ENCODE results near the gene CATSPERZ. TPM values are rescaled to one million over a fixed set of nuclear protein-coding genes. Genes with fewer than 3 reads are reported as not detected.

CATSPERZ gene
- total RNA-seq, 1 donor from 2014 or later, result 1.0 TPM

DNA sequence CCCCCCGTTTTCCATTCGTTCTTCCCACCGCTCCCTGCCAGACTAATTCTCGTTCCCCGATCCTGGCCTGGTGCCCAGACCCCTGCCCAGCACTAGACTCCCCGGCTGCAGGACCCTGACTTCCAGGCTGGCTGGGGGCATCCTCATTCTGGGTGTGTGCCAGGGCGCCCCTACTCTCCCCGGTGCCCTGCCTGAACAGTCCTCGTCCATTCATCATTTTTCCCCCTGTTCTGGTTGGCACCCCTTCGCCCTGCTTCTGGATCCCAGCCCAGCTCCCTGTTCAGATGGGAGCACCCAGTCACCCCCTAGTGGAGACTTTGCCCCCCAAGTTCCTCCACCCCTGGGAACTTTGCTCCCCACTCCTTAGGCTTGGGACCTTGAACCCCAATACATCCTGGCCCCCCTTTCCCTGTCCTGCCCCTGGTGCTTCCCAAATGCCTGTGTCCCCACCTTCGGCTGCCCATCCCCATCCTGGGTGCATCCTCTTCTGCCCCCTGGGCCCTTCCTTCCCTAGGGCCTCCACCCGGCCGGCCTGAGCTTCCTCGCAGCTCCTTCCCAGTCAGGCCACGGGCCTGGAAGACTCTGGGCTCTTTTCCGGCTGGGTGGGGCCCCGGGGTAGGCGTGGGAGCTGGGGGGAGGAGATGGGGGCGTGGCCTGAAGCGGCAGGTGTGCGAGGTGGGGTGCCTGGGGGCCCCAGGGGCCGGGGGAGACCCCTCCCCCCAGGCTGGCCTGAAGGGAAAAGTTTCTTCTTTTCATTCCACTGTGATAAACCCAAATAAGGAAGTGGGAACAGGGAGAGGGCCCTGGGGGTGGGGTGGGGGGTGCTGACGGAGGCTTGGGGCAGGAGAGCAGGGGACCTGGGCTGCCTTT lies 47.9 kb upstream of the CATSPERZ start:
- TF ChIP-seq, protein P1, sequence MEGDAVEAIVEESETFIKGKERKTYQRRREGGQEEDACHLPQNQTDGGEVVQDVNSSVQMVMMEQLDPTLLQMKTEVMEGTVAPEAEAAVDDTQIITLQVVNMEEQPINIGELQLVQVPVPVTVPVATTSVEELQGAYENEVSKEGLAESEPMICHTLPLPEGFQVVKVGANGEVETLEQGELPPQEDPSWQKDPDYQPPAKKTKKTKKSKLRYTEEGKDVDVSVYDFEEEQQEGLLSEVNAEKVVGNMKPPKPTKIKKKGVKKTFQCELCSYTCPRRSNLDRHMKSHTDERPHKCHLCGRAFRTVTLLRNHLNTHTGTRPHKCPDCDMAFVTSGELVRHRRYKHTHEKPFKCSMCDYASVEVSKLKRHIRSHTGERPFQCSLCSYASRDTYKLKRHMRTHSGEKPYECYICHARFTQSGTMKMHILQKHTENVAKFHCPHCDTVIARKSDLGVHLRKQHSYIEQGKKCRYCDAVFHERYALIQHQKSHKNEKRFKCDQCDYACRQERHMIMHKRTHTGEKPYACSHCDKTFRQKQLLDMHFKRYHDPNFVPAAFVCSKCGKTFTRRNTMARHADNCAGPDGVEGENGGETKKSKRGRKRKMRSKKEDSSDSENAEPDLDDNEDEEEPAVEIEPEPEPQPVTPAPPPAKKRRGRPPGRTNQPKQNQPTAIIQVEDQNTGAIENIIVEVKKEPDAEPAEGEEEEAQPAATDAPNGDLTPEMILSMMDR (IDR thresholded peaks at IDR 0.05), result peak; percentile 51
- Mint-ChIP-seq H3K4me3 (ENCODE audit: unreplicated experiment) (peak overlapping the region; percentile 91), H3K36me3 (ENCODE audit: low read depth) (peaks cover 4% of the 10 kb centered on the region), H3K27ac (ENCODE audit: unreplicated experiment) (peak overlapping the region; percentile 75), H3K9me3 (ENCODE audit: low read depth) (no peaks in the 10 kb centered on the region), H3K4me1 (ENCODE audit: low read depth) (peaks cover 30% of the 10 kb centered on the region), H3K27me3 (ENCODE audit: low read depth) (no peaks in the 10 kb centered on the region)
- no peak for DNase-seq (ENCODE audit: low spot score)

DNA sequence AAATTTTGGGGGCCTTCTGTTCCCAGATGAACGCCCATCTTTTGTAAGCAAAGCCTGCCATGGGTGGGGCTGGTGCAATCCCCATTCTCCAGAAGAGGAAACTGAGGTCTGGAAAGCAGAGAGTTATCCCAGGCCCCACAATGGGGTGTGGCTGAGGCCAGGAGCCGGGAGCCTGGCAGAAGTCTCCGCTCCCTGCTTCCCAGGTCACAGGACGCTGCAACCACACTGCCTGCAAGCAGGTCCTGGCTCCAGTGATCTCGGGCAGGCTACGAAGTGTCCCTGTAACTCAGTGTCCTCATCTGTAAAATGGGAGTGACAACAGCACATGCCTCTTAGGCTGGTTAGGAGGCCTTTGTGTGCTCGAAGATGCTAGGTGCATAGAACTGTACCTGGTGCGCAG lies 47.1 kb upstream of the CATSPERZ start:
- TF ChIP-seq, protein P1 (IDR thresholded peaks at IDR 0.05), result no peak
- Mint-ChIP-seq H3K9me3 (ENCODE audit: low read depth) (no peaks in the 10 kb centered on the region), H3K27me3 (ENCODE audit: low read depth) (no peaks in the 10 kb centered on the region), H3K4me3 (ENCODE audit: unreplicated experiment) (peak overlapping the region; percentile 91), H3K4me1 (ENCODE audit: low read depth) (peaks cover 25% of the 10 kb centered on the region), H3K36me3 (ENCODE audit: low read depth) (peaks cover 9% of the 10 kb centered on the region), H3K27ac (ENCODE audit: unreplicated experiment) (peak overlapping the region; percentile 78)
- DNase-seq (ENCODE audit: low spot score), result no peak

DNA sequence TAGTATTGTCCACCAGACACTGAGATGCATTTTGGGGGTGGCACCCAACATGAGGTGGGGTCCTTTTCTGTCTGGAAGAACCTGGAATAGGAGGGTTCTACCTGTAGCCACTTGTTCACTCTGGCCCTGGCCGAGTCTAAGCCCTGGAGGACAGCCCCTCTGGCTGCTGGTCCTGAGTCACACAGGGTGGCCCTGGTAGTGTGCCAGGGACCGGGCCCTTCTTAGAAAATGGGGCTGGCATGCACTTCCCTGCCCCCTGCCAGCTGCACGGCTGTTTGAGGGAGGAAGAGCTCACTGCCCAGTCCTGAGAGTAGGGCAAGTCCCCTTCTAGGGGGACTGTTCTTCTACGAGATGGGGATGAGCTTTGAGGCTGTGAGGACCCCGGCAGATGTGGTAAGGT lies 46.7 kb upstream of the CATSPERZ start:
- Mint-ChIP-seq H3K4me3 (ENCODE audit: unreplicated experiment) (peak overlapping the region; percentile 91), H3K4me1 (ENCODE audit: low read depth) (peaks cover 23% of the 10 kb centered on the region), H3K36me3 (ENCODE audit: low read depth) (peaks cover 12% of the 10 kb centered on the region), H3K9me3 (ENCODE audit: low read depth) (no peaks in the 10 kb centered on the region), H3K27ac (ENCODE audit: unreplicated experiment) (peak overlapping the region; percentile 78), H3K27me3 (ENCODE audit: low read depth) (no peaks in the 10 kb centered on the region)
- TF ChIP-seq, protein P1 (IDR thresholded peaks at IDR 0.05), result no peak
- no peak for DNase-seq (ENCODE audit: low spot score)

DNA sequence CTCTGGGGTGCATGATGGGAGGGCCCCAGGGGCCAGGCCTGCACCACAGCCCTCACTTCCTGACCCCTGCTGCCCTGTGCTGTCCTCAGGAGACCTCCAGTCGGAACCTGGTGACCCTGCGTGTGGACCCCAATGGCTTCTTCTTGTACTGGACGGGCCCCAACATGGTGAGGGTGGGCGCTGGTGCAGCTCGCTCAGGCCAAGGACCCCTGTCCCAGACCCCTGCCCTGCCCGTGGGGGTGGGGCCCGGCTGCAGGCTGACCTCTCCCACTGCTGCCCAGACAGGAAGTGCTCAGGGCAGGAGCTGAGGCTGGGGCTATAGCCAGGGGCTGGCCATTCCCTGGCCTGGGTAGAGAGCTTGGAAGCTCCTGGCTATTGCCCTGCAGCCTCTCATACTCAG lies 45.8 kb upstream of the CATSPERZ start:
- TF ChIP-seq, protein P1 (IDR thresholded peaks at IDR 0.05), result no peak
- no peak overlapping the region for H3K4me3 Mint-ChIP-seq (ENCODE audit: unreplicated experiment)
- H3K27ac Mint-ChIP-seq (ENCODE audit: unreplicated experiment), result no peak overlapping the region
- peaks cover 23% of the 10 kb centered on the region for H3K4me1 Mint-ChIP-seq (ENCODE audit: low read depth)
- DNase-seq (ENCODE audit: low spot score), result no peak
- peaks cover 13% of the 10 kb centered on the region for H3K36me3 Mint-ChIP-seq (ENCODE audit: low read depth)
- H3K27me3 Mint-ChIP-seq (ENCODE audit: low read depth), result no peaks in the 10 kb centered on the region
- H3K9me3 Mint-ChIP-seq (ENCODE audit: low read depth), result no peaks in the 10 kb centered on the region

DNA sequence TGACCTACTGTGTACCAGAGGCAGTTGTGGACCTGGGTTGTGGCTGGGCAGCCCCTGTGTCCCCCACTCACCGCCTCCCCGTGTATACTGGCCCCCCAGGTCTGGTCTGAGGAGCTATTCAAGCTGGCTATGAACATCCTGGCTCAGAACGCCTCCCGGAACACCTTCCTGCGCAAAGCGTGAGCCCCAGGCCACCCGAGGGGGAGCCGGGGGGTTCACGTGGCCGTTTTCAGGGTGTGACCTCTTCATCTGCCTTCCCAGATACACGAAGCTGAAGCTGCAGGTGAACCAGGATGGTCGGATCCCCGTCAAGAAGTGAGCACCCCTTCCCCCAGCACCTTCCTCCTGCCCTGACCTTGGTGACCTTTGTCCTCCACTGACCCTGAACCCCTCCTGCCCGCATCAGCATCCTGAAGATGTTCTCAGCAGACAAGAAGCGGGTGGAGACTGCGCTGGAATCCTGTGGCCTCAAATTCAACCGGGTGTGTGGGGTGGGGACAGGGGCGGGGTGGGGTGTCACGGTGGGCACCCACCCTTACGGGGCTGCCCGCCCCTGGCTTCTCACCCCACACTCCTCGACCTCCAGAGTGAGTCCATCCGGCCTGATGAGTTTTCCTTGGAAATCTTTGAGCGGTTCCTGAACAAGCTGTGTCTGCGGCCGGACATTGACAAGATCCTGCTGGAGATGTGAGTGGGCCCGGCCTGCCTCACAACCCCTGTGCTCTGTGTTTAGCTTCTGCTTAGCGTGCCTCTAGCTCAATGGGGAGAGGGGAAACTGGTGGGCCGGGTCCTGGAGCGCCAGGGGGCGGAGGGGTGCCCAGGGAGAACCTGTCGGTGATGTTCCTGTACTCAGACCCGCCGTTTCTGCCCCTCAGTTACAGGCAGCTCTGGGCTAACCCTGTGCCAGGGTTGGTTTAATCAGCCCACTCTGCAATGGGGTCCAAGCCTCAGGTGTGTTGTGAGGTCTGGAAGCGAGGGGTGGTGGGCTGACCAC lies 44.7 kb upstream of the CATSPERZ start:
- Mint-ChIP-seq H3K4me3 (ENCODE audit: unreplicated experiment) (no peak overlapping the region), H3K27me3 (ENCODE audit: low read depth) (no peaks in the 10 kb centered on the region), H3K36me3 (ENCODE audit: low read depth) (peaks cover 23% of the 10 kb centered on the region), H3K9me3 (ENCODE audit: low read depth) (no peaks in the 10 kb centered on the region), H3K27ac (ENCODE audit: unreplicated experiment) (no peak overlapping the region), H3K4me1 (ENCODE audit: low read depth) (peaks cover 23% of the 10 kb centered on the region)
- TF ChIP-seq, protein P1 (IDR thresholded peaks at IDR 0.05), result no peak
- DNase-seq (ENCODE audit: low spot score), result no peak
